DMS 273 (cell line): ENCODE results near the gene FRMD4A.
A peak's percentile ranks its signal among the peaks of the same experiment; 100 is the strongest.
"Not testable (repeated sequence)": the region's sequence is repeated elsewhere in the genome, so short reads cannot be mapped to it uniquely, and the experiment has no call there.

Experiments used
- DNase-seq: peaks from one replicate; lab custom pipeline; 2025; ENCODE audit not compliant: unreplicated experiment; lab: John Stamatoyannopoulos, UW

Gene FRMD4A

DNA sequence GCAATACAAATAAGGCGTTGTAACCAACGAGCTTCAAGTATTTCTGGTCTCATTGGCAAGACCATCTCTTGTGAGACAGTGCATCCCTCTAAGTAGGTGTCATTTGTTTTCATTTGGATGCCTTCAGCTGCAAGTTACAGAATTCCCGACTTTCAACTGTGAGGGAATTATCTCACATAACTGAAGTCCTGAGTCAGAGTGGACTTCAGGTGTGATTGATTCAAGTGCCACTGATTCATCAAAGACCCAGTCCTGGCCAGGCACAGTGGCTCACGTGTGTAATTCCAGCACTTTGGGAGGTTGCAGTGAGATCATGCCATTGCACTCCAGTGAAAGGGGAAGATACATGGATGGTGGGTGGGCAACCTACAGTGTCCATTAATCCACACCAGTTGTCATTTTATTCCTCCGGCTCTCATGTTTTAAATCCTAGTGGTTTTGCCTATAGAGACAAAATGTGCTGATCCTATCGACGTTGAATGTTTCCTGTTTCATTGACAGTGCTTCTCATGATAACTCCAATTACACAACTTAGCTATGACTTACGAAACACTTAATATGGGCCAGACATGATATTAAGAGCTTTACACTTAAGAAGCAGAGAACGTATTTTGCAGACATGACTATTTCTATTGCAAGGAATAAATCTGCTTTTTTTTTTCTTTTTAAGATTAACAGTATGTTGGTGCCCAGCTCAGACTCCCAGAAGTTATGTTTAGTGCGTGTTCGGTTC lies 268.0 kb downstream of the FRMD4A start:
- no peak for DNase-seq

DNA sequence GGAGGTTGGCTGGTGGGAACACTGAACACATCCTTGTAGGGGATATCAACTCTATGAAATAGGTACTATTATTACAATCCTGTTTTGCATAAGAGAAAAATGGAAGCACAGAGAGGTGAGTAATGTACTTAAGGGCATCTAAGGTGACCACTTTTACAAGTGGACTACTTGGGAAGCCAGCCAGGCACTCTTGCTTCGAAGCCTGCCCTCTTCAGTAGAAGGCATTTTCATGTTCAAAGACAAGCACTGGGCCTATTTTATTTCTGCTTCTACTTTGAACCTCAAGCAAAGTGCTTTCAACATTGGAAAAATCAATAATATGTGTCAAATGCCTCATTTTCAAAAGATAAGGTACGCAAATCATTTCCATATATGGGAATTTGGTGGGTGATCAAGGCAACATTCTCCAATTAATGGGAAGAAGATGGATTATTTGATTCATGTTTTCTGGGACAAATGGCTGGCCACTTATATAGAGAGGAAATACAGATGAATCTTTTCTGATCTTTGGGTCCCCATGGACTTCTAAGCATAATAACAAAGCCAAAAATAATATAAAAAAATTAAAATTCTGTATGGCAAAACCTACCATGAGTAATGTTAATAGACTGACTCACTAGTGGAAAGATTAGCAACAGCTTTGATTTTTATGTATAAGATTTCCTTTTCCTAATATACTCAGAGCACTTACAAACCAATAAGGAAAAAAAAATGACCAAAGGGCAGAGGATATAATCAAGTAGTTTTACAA lies 270.2 kb downstream of the FRMD4A start:
- DNase-seq: no peak

DNA sequence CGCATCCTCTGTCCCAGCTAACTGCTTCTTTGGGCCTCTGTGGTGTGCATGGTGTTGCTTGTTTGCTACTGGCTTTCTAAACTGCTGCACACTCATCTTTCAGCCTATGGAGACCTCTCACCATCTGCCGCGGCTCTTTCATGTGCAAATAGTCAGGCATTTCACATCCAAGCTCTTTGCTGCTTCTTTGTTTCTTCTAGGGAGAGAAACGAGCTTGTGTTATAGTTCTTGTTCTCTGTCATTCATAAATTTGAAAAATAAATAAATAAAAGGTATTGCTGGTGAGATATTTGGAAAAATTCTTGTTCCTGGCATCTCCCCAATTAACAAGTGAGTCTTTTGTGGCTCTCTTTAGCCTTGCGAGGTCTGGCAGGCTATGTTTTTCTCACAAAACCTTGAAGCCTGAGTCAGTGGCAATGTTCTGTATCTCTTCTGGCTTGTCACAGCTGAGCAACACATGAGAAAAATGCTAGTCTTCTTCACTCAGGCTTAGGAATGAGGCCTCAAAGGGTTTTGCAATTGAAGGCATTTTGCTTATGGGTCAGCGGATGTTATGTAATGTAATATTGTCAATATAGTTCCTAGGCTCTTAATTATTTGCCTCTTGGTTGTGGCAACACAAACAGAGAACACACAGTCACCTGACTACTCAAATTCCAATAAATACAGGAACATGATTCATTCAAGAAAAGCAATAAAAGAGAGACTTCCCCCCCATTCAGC lies 274.0 kb downstream of the FRMD4A start:
- DNase-seq: peak; percentile 78

DNA sequence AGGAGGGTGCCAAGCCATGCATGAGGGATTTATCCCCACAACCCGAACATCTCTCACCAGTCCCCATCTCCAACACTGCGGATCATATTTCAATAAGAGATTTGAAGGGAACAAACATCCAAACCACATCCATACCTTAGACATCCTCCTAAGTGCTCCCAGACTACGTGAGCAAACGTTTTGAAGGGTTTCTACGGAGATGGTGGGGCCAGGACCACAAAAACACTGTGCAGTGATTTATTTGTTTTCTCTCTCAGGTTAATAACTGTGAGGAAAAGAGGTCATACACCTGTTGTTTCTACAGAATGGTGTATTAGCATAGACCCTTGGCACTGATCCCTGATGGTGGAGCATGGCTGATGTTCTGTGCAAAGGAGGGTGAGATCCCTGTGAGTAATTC lies 277.8 kb downstream of the FRMD4A start:
- DNase-seq: no peak

DNA sequence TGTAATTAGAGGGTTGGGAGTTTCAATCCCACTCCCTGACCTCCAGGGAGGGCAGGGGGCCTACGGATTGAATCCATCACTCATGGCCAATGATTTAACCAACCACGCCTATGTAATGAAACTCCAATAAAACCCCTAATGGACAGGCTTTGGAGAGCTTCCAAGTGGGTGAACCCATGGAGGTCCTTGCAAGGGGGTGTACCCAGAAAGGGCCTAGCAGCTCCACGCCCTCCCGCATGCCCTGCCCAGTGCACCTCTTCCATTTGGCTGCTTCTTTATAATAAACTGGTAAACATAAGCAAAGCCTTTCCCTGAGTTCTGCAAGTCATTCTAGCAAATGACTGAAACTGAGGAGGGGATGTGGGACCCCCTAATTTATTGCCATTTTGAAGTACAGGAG lies 280.1 kb downstream of the FRMD4A start:
- DNase-seq: peak; percentile 7

DNA sequence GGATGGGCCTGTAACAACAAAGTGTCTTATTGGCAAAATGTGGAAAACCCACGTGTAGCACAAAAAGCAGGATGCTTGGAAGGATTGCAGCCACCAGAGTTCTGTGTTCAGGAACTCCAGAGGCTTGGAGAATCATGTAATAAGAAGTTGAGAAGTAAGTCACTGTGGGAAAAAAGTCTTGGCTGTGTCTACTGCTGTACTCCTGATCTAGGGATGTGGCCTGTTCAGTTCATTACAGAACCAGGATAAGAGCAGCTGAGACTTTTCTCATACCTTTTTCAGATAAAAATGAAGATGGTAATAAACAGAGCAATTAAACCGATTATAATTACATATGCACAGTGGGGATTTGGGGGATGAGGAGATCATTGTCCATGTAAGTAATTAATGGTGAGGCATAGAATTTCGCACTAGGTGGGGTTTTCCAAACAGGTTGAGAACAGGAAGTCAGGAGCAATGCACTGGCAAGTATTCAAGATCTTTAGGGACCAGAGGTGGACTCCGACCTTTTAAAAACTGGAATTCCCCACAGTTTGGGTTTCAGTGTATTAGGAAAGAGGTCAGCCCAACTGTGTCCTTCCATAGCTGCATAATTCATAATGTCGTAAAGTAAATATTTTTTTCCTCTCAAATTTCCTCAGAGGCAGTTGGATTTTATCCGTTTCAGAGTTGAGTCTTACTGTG lies 281.7 kb downstream of the FRMD4A start:
- DNase-seq: no peak

DNA sequence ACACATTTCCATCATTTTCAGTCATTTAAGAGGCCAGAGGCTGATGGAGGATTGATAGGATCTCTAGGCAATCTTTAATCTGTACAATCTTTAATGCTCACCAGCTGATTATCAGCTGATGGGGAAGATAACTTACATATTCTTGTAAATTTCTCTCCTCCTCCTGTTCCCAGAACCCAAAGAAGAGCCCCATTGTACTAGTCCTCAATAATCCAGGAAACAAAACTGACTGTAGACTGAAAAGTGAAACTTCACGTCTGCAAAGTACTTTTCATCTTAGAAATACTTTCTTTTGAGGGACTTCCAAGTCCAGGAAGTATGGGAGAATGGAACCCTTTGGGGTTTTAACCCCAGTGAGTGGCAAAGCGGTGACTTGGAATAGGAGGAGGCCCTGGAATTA lies 283.3 kb downstream of the FRMD4A start:
- DNase-seq: no peak

DNA sequence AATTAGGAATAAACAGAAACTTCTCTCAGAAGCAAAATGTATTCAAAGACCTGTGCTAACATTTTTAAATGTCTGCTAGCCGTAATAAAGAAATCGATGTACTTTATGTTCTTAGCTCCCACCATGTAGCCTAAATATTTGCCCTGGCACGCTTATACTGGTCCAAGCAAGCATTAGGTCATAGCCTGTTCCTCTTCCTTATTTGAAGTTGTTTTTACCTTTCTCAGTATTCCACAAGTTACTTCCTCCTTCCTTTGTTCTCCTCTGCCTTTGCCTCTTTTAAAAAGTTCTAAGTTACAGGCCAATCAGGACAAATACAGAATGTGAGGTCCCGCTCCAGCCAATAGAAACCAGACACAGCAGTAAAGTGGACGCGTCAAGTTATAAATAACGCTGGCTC lies 288.7 kb downstream of the FRMD4A start:
- DNase-seq: not testable (repeated sequence)

DNA sequence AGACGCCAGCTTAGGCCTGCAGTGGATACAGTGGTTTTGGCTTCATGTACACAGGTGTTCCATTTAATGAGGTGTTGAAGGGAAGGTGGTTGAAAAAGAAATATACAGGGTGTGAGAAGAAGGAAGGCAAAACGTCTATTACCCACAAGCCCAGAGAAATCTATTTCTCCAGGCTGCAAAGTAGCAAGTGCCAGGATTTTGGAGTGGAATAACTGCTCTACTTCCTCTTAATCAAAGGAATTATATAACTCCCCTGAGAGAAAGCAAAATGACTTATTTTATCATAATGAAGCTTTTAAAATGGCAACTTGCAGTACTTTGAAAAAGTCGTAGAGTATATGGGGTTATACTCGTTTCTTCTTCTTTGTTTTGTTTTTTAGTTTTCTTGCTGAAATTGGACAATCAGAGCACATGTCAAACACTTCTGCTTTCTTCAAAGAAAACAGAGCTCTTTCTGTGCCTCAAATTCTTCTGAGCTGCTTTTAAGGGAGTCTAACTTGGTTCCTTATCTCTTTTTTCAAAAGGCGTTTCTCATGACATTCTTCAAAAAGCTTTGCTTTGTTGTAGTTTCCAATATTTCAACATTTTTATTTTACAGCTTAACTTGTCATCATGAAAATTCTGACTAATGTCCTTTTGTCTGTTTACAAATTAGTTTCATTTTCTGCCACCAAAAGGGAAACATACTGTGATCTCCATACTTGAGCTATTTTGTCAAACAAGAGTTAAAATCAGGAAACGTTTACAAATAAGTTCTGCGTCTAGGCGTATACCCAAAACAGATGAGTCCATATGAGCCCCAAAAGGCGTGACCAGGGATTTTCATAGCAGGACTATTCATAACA lies 289.7 kb downstream of the FRMD4A start:
- no peak for DNase-seq

DNA sequence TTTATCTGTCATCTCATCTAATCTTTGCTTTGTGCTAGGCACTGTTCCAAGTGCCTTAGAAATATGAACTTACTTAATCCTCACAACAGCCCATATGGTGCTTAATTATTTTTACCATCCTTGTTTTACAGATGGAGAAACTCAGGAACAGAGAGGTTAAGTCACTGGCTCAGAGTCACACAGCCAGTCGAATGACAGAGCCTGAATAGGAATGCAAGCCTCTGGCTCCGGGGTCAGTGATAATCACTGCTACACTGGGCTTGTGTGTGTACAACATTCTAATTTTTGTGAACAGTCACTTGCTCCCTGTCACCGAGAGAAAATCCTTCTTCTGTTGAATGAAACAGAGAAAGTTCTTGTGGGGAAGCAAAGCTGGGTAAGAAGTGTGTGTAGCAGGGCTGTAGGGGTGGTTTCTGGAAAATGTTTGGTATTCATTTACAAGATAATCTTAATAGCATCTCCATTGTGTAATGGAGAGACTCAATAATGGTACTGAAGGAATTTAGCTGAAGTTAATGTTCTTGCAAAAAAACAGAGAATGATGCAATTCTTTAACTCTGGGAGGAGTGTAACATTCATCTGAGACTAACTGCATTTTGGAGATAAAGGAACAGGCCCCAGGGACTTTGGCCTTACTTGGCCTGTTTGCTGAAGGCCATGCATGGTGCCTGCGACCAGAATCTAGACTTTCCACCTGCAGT lies 290.6 kb downstream of the FRMD4A start:
- DNase-seq: no peak

DNA sequence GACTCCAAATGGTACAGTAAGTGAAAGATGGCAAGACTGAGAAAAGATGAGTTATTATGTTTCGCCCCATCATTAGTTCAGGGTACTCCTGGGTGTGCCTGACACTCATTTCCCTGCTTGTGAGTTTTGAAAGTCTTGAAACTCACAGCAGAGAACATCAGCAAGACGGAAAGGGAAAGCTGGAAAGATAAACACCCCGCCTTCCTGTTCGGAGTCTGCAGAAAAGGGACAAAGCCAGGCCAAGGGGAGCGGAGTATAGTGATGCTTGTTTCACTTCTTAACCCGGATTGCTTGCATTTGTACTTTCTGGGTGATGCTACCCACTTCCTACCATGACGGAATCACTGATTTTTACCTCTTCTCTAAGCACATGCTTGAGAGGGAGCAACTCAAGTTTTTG lies 294.5 kb downstream of the FRMD4A start:
- no peak for DNase-seq

DNA sequence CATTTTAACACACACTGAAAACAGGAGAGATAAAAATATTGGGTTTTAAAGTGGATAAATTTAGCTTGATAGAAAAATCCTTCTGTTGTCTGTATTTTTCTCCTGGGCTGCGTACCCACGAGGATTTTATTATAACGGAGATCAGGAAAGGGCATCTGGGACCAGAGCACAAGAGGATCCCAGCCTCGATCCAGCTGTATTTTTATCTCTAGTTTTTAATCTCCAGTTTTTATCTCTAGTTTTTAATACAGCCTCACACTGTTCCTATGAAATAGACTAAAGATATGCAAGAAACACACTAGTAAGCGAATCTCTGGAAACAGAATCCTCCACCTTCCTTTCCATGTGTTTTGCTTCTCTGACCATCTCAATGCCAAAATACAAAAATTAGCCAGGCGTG lies 295.2 kb downstream of the FRMD4A start:
- no peak for DNase-seq

DNA sequence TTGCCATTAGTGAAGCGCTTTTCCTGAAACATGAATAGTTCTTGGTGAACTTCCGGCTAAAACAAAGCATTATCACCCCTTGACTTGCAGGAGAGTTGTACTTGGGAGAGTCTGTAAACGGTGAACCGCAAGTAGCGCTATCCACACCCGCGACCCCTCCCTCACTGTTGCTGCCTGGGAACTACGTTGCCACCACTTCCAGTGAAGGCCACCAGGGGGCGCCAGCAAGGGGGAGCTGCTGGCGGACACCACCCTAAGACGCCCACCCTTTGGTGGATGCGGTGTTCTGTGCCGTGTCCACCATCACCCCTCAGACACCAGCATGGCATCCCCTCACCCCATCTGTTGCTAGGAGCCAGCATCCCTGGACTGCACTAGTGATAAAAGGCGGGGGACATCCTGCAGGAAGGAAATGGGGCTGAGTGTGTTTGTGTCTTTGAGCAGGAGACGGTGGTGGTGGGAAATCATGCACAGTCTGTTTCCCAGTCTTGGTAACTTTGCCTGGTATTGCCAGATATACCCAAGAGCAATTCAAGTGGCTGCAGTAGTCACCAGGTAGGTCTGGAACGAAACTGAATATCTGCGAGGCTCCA lies 298.2 kb downstream of the FRMD4A start:
- peak; percentile 24 for DNase-seq

DNA sequence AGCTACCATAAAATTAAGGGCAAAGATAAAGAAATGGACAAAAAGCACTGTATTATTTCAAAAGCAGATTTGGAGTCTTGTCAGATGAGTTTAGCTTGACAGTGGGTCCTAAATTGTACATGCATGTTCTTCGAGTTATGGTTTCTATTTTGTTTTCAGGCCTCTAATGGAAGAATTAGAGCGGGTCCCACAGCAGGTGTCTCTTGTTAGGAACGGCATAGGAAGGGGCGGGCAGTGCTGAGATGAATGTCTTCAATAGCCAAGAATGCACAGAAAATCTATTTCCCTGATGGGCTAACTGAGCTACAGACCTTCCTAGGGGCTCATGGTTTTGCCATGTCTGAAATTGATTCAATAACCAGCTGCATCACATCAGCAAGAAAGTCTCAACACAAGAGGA lies 304.4 kb downstream of the FRMD4A start:
- no peak for DNase-seq

DNA sequence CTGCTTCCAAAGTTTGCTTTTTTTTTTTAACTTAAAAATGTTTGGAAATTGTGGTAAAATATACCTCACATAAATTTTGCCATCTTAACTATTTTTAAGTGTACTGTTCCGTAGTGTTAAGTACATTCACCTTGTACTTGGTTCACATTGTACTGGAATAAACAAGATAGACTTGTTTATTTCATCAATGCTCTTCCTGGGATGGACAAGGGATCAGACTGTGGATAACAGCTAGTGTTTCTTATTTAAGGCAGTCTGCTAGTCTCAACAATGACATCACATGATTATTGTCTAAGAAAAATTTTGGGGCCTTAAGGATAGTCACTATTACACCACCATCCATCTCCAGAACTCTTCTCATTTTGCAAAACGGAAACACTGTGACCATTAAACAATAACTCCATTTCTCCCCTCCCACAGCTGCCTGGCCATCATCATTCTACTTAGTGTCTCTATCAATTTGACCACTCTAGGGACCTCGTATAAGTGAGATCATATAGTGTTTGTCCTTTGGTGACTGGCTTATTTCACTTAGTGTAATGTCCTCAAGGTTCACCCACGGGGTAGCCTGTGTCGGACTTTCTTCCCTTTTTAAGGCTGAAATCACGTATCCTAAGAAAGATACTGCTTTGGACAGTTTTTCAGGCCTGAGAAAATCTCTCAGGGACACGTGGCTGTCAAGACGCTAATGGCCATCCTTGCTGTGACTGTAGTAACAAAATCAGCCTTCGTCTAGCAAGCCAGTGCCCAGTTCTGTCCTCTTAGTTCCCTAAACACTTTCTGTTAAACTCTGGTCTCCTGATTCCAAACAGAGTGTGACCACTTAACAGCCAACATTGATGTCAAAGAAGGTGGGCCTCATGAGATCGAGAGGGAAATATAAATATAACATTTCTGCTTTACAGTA lies 305.2 kb downstream of the FRMD4A start:
- no peak for DNase-seq

DNA sequence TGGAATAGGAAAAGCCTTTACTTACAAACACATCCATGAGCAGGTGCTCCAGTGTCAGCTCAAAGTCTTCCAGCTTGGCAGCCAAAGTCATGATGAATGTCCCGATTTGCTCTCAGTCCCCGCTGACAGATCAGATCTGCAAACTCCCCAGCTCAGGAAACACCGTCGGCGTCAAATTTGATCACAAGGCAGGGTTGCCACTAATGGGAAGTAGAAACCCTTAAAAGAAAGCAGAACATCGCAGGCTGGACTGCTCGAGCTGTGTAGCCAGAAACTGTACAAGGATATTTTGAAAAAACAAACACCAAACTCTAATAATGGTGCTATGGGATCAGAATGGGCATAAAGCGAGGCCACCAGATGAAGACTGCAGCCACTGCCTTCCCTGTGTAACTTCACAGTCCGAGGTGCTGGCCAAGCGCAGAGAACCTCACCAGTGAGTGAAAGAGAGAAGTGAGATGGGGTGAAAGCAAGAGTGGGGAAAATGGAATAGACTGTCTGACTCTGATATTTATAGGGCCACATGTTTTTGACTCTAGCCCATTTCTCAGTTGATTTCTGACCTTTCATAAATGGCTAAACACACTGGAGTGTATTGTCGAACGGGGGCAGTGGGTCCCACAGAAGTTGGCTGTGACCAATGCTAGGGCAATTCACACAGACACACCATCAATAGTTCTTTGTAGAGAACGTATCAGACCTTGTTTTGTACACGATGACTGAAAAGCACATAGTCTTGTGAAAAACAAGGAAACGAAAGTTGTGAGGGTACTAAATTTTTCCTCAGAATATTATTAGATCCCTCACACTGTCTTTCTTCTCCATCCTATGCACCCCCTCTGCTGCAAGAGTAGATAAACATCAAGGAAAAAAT lies 306.2 kb downstream of the FRMD4A start:
- no peak for DNase-seq

DNA sequence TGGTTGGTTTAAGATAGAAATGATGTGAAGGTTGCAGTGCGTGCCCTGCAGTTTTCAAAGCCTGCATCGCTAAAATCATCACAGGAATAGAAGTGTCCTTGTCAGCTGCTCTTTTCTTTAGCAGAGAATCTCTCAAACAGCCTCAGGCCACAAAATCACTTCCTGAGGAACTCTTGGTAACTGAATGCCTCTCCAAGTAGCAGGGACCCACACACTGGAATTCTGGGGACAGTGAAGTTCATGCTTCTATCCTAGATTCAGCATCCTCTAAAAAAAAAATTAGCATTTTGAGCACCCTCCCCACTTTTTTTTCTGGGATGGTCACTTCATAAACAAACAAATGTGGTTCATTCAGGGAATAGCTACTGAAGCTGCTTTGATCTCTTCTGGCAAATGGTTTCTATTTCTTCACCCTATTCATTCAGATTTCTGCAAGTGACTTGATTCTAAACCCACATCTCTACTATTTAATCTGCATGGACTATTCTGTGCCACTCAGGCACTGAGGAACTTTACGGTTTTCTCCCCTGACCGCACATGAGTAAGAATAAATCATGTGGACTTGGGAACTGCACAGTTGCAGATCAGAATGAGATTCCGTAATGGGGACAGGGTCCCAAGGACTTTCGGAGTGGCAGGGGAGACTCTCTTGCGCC lies 306.9 kb downstream of the FRMD4A start:
- DNase-seq: no peak
